H1 (cell line): Measurements from ENCODE around the gene ZNF256. TPM values are rescaled to one million over a fixed set of nuclear protein-coding genes. Genes with fewer than 3 reads are reported as not detected.
A peak's percentile ranks its signal among the peaks of the same experiment; 100 is the strongest.

Source experiments
- CTCF ChIA-PET: fragments of 300-600 bp; sonication (Branson Sonifier 250); formaldehyde crosslinking; loops from one replicate; lab custom pipeline; 2021; ENCODE audit not compliant: partially characterized antibody; lab: Charles Lee
- POLR2A ChIA-PET: fragments of 300-600 bp; sonication (Branson Sonifier 250); formaldehyde crosslinking; loops from one replicate; lab custom pipeline; 2021; ENCODE audit warnings: inconsistent platforms; ENCODE audit not compliant: partially characterized antibody; lab: Charles Lee
- DNase-seq, 2 experiments: peaks; one replicate each; pipeline versions ENCODE4 v3.0.0 to v3.0.0-alpha.2; 2010 to 2022; ENCODE audit warnings: low spot score in 2 of 2, low read depth in 1 of 2, mixed read lengths in 1 of 2
- FAIRE-seq: peaks from 2 replicates; lab custom pipeline; 2011; peaks lifted over from hg19 to GRCh38; lab: Jason Lieb, UNC
- H2AFZ ChIP-seq: 2 replicates; pipeline ENCODE4 v1.8.1; 2012; ENCODE audit warnings: low read length, inconsistent platforms
- H2AK5ac ChIP-seq: 2 replicates; pipeline ENCODE4 v1.6.1; 2013; ENCODE audit warnings: low read depth, low read length
- H2BK120ac ChIP-seq: replicated peaks from 2 replicates; pipeline ENCODE3; 2013; ENCODE audit warnings: low read depth, low read length, inconsistent platforms
- H2BK12ac ChIP-seq: 2 replicates; pipeline ENCODE4 v1.6.1; 2013; ENCODE audit warnings: low read depth, low read length
- H2BK15ac ChIP-seq: 2 replicates; pipeline ENCODE4 v1.6.1; 2013; ENCODE audit warnings: low read length
- H2BK20ac ChIP-seq: 2 replicates; pipeline ENCODE4 v1.6.1; 2013; ENCODE audit warnings: low read length
- H2BK5ac ChIP-seq: 2 replicates; pipeline ENCODE4 v1.6.1; 2013; ENCODE audit warnings: low read depth, low read length
- H3K14ac ChIP-seq: 2 replicates; pipeline ENCODE4 v1.6.1; 2013; ENCODE audit warnings: inconsistent platforms; ENCODE audit not compliant: insufficient read length
- H3K18ac ChIP-seq: 2 replicates; pipeline ENCODE4 v1.6.1; 2013; ENCODE audit warnings: low read length; ENCODE audit errors: extremely low read depth
- H3K23ac ChIP-seq: 2 replicates; pipeline ENCODE4 v1.6.1; 2013; ENCODE audit warnings: inconsistent platforms; ENCODE audit not compliant: insufficient read length
- H3K23me2 ChIP-seq: 2 replicates; pipeline ENCODE4 v1.6.1; 2013; ENCODE audit warnings: low read depth, low read length
- H3K27ac ChIP-seq: 2 replicates; pipeline ENCODE4 v1.6.1; 2011; ENCODE audit warnings: low read depth, low read length, inconsistent platforms
- H3K27me3 ChIP-seq, 4 experiments: replicated peaks in 1 of 4; 1 replicate in 1 of 4; 2 replicates in 3 of 4; pipeline versions ENCODE4 v1.6.1 to v1.8.1; 2011 to 2013; ENCODE audit warnings: low read length in 3 of 4, mild to moderate bottlenecking in 3 of 4, inconsistent platforms in 2 of 4, mixed read lengths in 2 of 4, moderate library complexity in 1 of 4; ENCODE audit not compliant: control insufficient read depth in 3 of 4, insufficient read depth in 3 of 4; ENCODE audit errors: extremely low read depth in 1 of 4
- H3K36me3 ChIP-seq, 4 experiments: 2 replicates each; pipeline versions ENCODE4 v1.6.1 to v1.8.1; 2011 to 2013; ENCODE audit warnings: mild to moderate bottlenecking in 4 of 4, low read length in 3 of 4, moderate library complexity in 2 of 4, control low read depth in 1 of 4, inconsistent platforms in 1 of 4; ENCODE audit not compliant: insufficient read depth in 4 of 4, control insufficient read depth in 2 of 4
- H3K4ac ChIP-seq: replicated peaks from 2 replicates; pipeline ENCODE3; 2013; ENCODE audit warnings: low read length, low read depth, mixed read lengths, inconsistent platforms; ENCODE audit not compliant: insufficient read length
- H3K4me1 ChIP-seq, 4 experiments: replicated peaks in 1 of 4; 1 replicate in 1 of 4; 2 replicates in 3 of 4; pipeline versions ENCODE4 v1.6.1 to v1.8.1; 2011 to 2013; ENCODE audit warnings: low read length in 3 of 4, inconsistent platforms in 2 of 4, mixed read lengths in 1 of 4; ENCODE audit not compliant: insufficient read depth in 4 of 4, control insufficient read depth in 3 of 4
- H3K4me2 ChIP-seq, 2 experiments: 2 replicates each; pipeline versions ENCODE4 v1.6.1 to v1.8.1; 2011 to 2013; ENCODE audit warnings: low read depth in 2 of 2, low read length in 2 of 2, control low read depth in 1 of 2, inconsistent platforms in 1 of 2, mild to moderate bottlenecking in 1 of 2; ENCODE audit not compliant: insufficient read depth in 1 of 2
- H3K4me3 ChIP-seq, 4 experiments: fragments of 200-600, 300-600 bp in 1 of 4; sonication (generic), shearing (Covaris generic), sonication (Bioruptor Twin) in 1 of 4; 2 replicates each; pipeline versions ENCODE4 v1.5.1 to v1.8.1; 2011 to 2016; ENCODE audit warnings: low read length in 4 of 4, low read depth in 3 of 4, control low read depth in 2 of 4, inconsistent platforms in 2 of 4, mild to moderate bottlenecking in 2 of 4, mixed read lengths in 1 of 4, moderate library complexity in 1 of 4; ENCODE audit not compliant: insufficient read depth in 2 of 4; ENCODE audit errors: extremely low read depth in 1 of 4
- H3K56ac ChIP-seq: replicated peaks from 2 replicates; pipeline ENCODE3; 2013; ENCODE audit warnings: low read depth, mild to moderate bottlenecking, mixed read lengths, low read length, inconsistent platforms; ENCODE audit not compliant: insufficient read length
- H3K79me1 ChIP-seq: 2 replicates; pipeline ENCODE4 v1.6.1; 2013; ENCODE audit warnings: low read depth, low read length, control low read depth
- H3K79me2 ChIP-seq, 2 experiments: 2 replicates each; pipeline versions ENCODE4 v1.6.1 to v1.8.1; 2012 to 2013; ENCODE audit warnings: low read length in 2 of 2, mild to moderate bottlenecking in 2 of 2, inconsistent platforms in 1 of 2; ENCODE audit not compliant: insufficient read depth in 2 of 2, control insufficient read depth in 1 of 2
- H3K9ac ChIP-seq, 4 experiments: replicated peaks in 1 of 4; 1 replicate in 1 of 4; 2 replicates in 3 of 4; pipeline versions ENCODE4 v1.6.1 to v1.8.1; 2011 to 2013; ENCODE audit warnings: low read depth in 3 of 4, low read length in 3 of 4, control low read depth in 2 of 4, mild to moderate bottlenecking in 2 of 4, moderate library complexity in 2 of 4, inconsistent platforms in 1 of 4; ENCODE audit errors: extremely low read depth in 1 of 4
- H3K9me3 ChIP-seq, 2 experiments: 2 replicates each; pipeline versions ENCODE4 v1.6.1 to v1.8.1; 2012 to 2013; ENCODE audit warnings: mild to moderate bottlenecking in 2 of 2, moderate library complexity in 2 of 2, control low read depth in 1 of 2, inconsistent platforms in 1 of 2, low read depth in 1 of 2, low read length in 1 of 2, mixed read lengths in 1 of 2; ENCODE audit not compliant: insufficient read depth in 2 of 2
- H4K20me1 ChIP-seq, 2 experiments: replicated peaks in 1 of 2; 2 replicates each; pipeline versions ENCODE3 to v1.8.1; 2011 to 2013; ENCODE audit warnings: inconsistent platforms in 2 of 2, low read length in 2 of 2, mild to moderate bottlenecking in 1 of 2; ENCODE audit not compliant: insufficient read depth in 2 of 2, control insufficient read depth in 1 of 2
- H4K5ac ChIP-seq: 2 replicates; pipeline ENCODE4 v1.6.1; 2013; ENCODE audit warnings: low read length, low read depth, mixed read lengths, inconsistent platforms; ENCODE audit not compliant: insufficient read length
- H4K8ac ChIP-seq: 2 replicates; pipeline ENCODE4 v1.8.0; 2013; ENCODE audit warnings: mild to moderate bottlenecking, moderate library complexity, low read length, inconsistent platforms; ENCODE audit not compliant: insufficient read depth; ENCODE audit errors: extremely low read depth
- H4K91ac ChIP-seq: replicated peaks from 2 replicates; pipeline ENCODE3; 2013; ENCODE audit warnings: low read length, mixed read lengths, inconsistent platforms; ENCODE audit not compliant: insufficient read length
- CEBPB ChIP-seq: IDR thresholded peaks from 2 replicates; pipeline ENCODE4 v1.6.1; 2012; ENCODE audit warnings: low read depth, low read length
- CREB1 ChIP-seq: IDR thresholded peaks from 2 replicates; pipeline ENCODE4 v1.6.1; 2012; ENCODE audit warnings: inconsistent platforms
- CTBP2 ChIP-seq: IDR thresholded peaks from 2 replicates; pipeline ENCODE4 v1.7.0; 2011; ENCODE audit warnings: borderline replicate concordance, mild to moderate bottlenecking, moderate library complexity, mixed read lengths, low read length; ENCODE audit not compliant: insufficient read depth, insufficient read length
- FOSL1 ChIP-seq: IDR thresholded peaks from 2 replicates; pipeline ENCODE4 v1.6.1; 2011; ENCODE audit warnings: mild to moderate bottlenecking, low read depth, low read length, moderate library complexity; ENCODE audit not compliant: insufficient read depth
- SIRT6 ChIP-seq: IDR thresholded peaks from one replicate; pipeline ENCODE4 v1.7.1; 2012; ENCODE audit warnings: low read length, inconsistent platforms
- SP4 ChIP-seq: IDR thresholded peaks from 2 replicates; pipeline ENCODE4 v1.6.1; 2012; ENCODE audit warnings: low read length, inconsistent platforms
- TAF7 ChIP-seq: optimal IDR thresholded peaks from 2 replicates; pipeline ENCODE3; 2011; ENCODE audit warnings: low read depth, mild to moderate bottlenecking, inconsistent platforms, low read length, moderate library complexity, borderline replicate concordance
- YY1 ChIP-seq: IDR thresholded peaks from 2 replicates; pipeline ENCODE4 v1.6.1; 2011; ENCODE audit warnings: low read depth, mild to moderate bottlenecking, low read length
- WGBS, 2 experiments: shearing (Covaris generic) in 1 of 2; methylation state at CpG; one replicate each; pipeline versions ENCODE4 v1.1.6 to v1.1.7; 2013 to 2015; ENCODE audit warnings: low lambda C conversion rate in 2 of 2, mixed read lengths in 2 of 2, inconsistent platforms in 1 of 2, low coverage in 1 of 2, missing lambda C conversion rate in 1 of 2; ENCODE audit not compliant: insufficient replicate concordance in 2 of 2, insufficient coverage in 1 of 2, insufficient read length in 1 of 2; ENCODE audit errors: extremely low coverage in 1 of 2, missing lambda C conversion rate in 1 of 2; 5-methylcytosine and 5-hydroxymethylcytosine counted together
- polyA plus RNA-seq, 7 experiments: library from polyadenylated mRNA; depleted of rRNA in 3 of 7; stranded (reverse) in 5 of 7; unstranded in 2 of 7; fragments of >200 nt in 5 of 7; fragments of 200-250 nt in 2 of 7; gene quantifications; 1 replicate in 5 of 7; 2 replicates in 1 of 7; 4 replicates in 1 of 7; pipeline versions ENCODE4 v1.2.1 to v1.2.3, GENCODE V29; 2011 to 2013; ENCODE audit warnings: missing spikeins in 2 of 7, mixed read lengths in 2 of 7
- total RNA-seq: library from RNA; stranded (reverse); fragmentation: NEBNext Ultra II Directional; extraction: Animal tissue kit (Norgen Biotek cat#: 25700); gene quantifications from 2 replicates; pipeline ENCODE4 v1.2.1, GENCODE V29; 2021
- TF ChIP-seq, protein P1 (sequence below): IDR thresholded peaks from 2 replicates; pipeline ENCODE4 v1.6.1; 2011; ENCODE audit warnings: low read depth, mild to moderate bottlenecking, low read length; ENCODE audit not compliant: insufficient read depth
- TF ChIP-seq, protein P2 (sequence below), 3 experiments: IDR thresholded peaks; 1 replicate in 2 of 3; 2 replicates in 1 of 3; pipeline versions ENCODE4 v1.5.1 to v1.6.1; 2011; ENCODE audit warnings: low read length in 3 of 3, mild to moderate bottlenecking in 3 of 3, inconsistent platforms in 2 of 3, low read depth in 1 of 3, moderate library complexity in 1 of 3; ENCODE audit not compliant: insufficient read depth in 1 of 3; ENCODE audit errors: control extremely low read depth in 1 of 3

Gene ZNF256
- total and polyA plus RNA-seq, 2 of the 8 experiments (the other 6 are each of a cell fraction or from before 2014, with no cell fraction given) = 6.1 to 13.5 TPM

DNA sequence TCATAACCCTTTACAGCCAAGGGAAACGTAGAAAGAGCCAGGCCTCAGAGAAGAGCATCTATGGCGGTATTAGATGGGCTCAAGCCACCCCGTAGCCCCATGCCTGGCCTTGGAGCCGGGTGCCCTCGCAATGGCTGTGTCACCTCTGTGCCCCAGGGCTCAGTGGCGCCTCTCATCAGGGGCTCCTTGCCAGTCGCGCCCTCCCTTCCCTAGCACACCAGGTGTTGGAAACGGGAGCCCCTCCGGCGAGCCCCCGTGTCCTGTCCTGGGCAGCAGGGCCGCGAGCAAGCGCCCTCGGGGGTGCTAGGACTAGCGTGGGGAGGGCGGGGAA lies 453 bp downstream of the ZNF256 start:
- H2AFZ ChIP-seq = no peak overlapping the region
- CTCF ChIA-PET = interaction anchor here (1.6 kb wide), 1 partner anchor 16 kb away, joined by 3 read pairs; no protein-coding TSS in a partner anchor
- H3K14ac ChIP-seq = no peak overlapping the region
- H2BK5ac ChIP-seq = peak overlapping the region; percentile 87
- peaks cover 0 to 9% (median 2%) of the 10 kb centered on the region in 4 experiments; a peak in 5 of 7 replicates for H3K4me1 ChIP-seq
- peak overlapping the region; percentile 67; the same call in 1 of the 2 replicates for H3K27ac ChIP-seq
- H2AK5ac ChIP-seq = 0 out of 2 replicates have a peak overlapping the region, but pooled peaks have one; percentile 19
- DNase-seq (no peak), FAIRE-seq (no peak)
- peak overlapping the region; percentile 98 to 99 for H3K4me2 ChIP-seq
- peak overlapping the region; percentile 71 to 98 (median 88) for H3K4me3 ChIP-seq
- peak overlapping the region; percentile 96; the same call in 1 of the 2 replicates for H4K8ac ChIP-seq
- H3K36me3 ChIP-seq = peaks cover 7 to 21% (median 15%) of the 10 kb centered on the region in 4 experiments; a peak in 7 of 8 replicates
- H4K91ac ChIP-seq = peak overlapping the region; percentile 26
- H3K79me1 ChIP-seq = peaks cover 30% of the 10 kb centered on the region
- peak overlapping the region; percentile 54 for H3K56ac ChIP-seq
- H3K27me3 ChIP-seq = no peaks in the 10 kb centered on the region
- 0 out of 2 replicates have a peak overlapping the region, but pooled peaks have one; percentile 4 for H3K18ac ChIP-seq
- H3K9me3 ChIP-seq = peaks cover 21 to 31% of the 10 kb centered on the region in 2 experiments
- H3K23ac ChIP-seq = no peak overlapping the region
- no peak overlapping the region for H2BK20ac ChIP-seq
- H3K9ac ChIP-seq = peak overlapping the region; percentile 83 to 92 (median 86)
- H4K20me1 ChIP-seq = peaks cover 0 to 10% of the 10 kb centered on the region in 2 experiments
- no peak overlapping the region for H3K4ac ChIP-seq
- peaks cover 5% of the 10 kb centered on the region; the same call in 1 of the 2 replicates for H3K23me2 ChIP-seq
- no peak overlapping the region for H2BK12ac ChIP-seq
- POLR2A ChIA-PET = interaction anchor here (0.9 to 1.0 kb wide), 3 partner anchors 12 to 111 kb away, joined by 3 to 5 read pairs (median 4); partner anchors contain the start of genes ZNF417 and ZNF418
- no peak overlapping the region for H2BK15ac ChIP-seq
- 3% methylated on average over 14 of the region's 18 CpGs; no CpG with 5 or more reads in 1 of the 2 experiments for WGBS, 2 experiments
- no peak overlapping the region for H4K5ac ChIP-seq
- H2BK120ac ChIP-seq = no peak overlapping the region
- peaks cover 29 to 54% of the 10 kb centered on the region in 2 experiments for H3K79me2 ChIP-seq
- TF ChIP-seq CEBPB = no peak
- TF ChIP-seq, protein P1, sequence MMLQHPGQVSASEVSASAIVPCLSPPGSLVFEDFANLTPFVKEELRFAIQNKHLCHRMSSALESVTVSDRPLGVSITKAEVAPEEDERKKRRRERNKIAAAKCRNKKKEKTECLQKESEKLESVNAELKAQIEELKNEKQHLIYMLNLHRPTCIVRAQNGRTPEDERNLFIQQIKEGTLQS = no peak
- TF ChIP-seq SIRT6 = no peak
- TF ChIP-seq CREB1 = no peak
- TF ChIP-seq, protein P2, sequence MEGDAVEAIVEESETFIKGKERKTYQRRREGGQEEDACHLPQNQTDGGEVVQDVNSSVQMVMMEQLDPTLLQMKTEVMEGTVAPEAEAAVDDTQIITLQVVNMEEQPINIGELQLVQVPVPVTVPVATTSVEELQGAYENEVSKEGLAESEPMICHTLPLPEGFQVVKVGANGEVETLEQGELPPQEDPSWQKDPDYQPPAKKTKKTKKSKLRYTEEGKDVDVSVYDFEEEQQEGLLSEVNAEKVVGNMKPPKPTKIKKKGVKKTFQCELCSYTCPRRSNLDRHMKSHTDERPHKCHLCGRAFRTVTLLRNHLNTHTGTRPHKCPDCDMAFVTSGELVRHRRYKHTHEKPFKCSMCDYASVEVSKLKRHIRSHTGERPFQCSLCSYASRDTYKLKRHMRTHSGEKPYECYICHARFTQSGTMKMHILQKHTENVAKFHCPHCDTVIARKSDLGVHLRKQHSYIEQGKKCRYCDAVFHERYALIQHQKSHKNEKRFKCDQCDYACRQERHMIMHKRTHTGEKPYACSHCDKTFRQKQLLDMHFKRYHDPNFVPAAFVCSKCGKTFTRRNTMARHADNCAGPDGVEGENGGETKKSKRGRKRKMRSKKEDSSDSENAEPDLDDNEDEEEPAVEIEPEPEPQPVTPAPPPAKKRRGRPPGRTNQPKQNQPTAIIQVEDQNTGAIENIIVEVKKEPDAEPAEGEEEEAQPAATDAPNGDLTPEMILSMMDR (IDR thresholded peaks at IDR 0.05; ENCODE audit: control extremely low read depth in 1 of 3, insufficient read depth in 1 of 3, low read depth in 1 of 3, low read length in 3 of 3) = no peak
- no peak for TF ChIP-seq FOSL1
- TF ChIP-seq CTBP2 = no peak
- TF ChIP-seq YY1 = no peak
- TF ChIP-seq SP4 = no peak
- no peak for TF ChIP-seq TAF7
